Right cardiac atrium (tissue), 5 donors: ENCODE measurements around the gene TIMM44. TPM values are rescaled to one million over a fixed set of nuclear protein-coding genes. Genes with fewer than 3 reads are reported as not detected.

ENCODE experiments used
- ATAC-seq, 2 donors: fragments of 200-7000 bp; cut with Tn5 transposase; one replicate each; pipeline versions ENCODE4 v1.8.0 to v1.9.1; 2020; ENCODE audit warnings: moderate library complexity in 2 of 2, mild to moderate bottlenecking in 1 of 2
- DNase-seq, 3 donors: peaks; one replicate each; pipeline ENCODE4 v3.0.0-alpha.2; 2020
- H3K27ac ChIP-seq: one replicate; pipeline ENCODE4 v1.5.1; 2013; ENCODE audit warnings: mild to moderate bottlenecking, low read length, control low read depth, moderate library complexity
- H3K27me3 ChIP-seq: one replicate; pipeline ENCODE4 v1.6.1; 2013; ENCODE audit not compliant: control insufficient read depth, insufficient read depth
- H3K4me1 ChIP-seq: one replicate; pipeline ENCODE4 v1.6.1; 2013; ENCODE audit warnings: low read length; ENCODE audit not compliant: control insufficient read depth, insufficient read depth
- H3K4me3 ChIP-seq: one replicate; pipeline ENCODE4 v1.5.1; 2013; ENCODE audit warnings: low read length, control low read depth
- H3K9me3 ChIP-seq: one replicate; pipeline ENCODE4 v1.6.1; 2013; ENCODE audit warnings: low read length; ENCODE audit not compliant: control insufficient read depth
- WGBS: extraction: QIAGEN DNeasy Blood & Tissue Kit; methylation state at CpG from one replicate; pipeline ENCODE4 v1.1.7; 2013; 5-methylcytosine and 5-hydroxymethylcytosine counted together
- intact Hi-C, 4 donors: fragments of 100-400 bp; cut with DNase I; formaldehyde crosslinking; loops; one replicate each; pipeline versions ENCODE4 v1.11.0 to v1.14.0; 2022 to 2023
- polyA plus RNA-seq: library from polyadenylated mRNA; stranded (reverse); fragments of 200-250 nt; gene quantifications from one replicate; pipeline ENCODE4 v1.2.3, GENCODE V29; 2013
- total RNA-seq, 4 donors: library from RNA; stranded (reverse); fragmentation: NEBNext Ultra II Directional; extraction: Animal tissue kit (Norgen Biotek cat#: 25700); gene quantifications; one replicate each; pipeline ENCODE4 v1.2.1, GENCODE V29; 2021
- donor health status: healthy with polysubstance abuse.
- donor health status: DM: no; HTN: yes; CAD: no.
- donor health status: DM: no; HTN: no; CAD: no.
- donor health status: DM: no; HTN: yes; CAD: no; lungs with severe emphysema.
- donor health status: DM: yes; HTN: yes; CAD: no.

Gene TIMM44
- total and polyA plus RNA-seq, 5 donors = 51.1 to 88.9 (median 64.6) TPM

- WGBS = 82% methylated on average over 18 of the region's 18 CpGs
- Histone ChIP-seq H3K4me3 (no peak overlapping the region), H3K27me3 (no peaks in the 10 kb centered on the region), H3K4me1 (peaks cover 12% of the 10 kb centered on the region), H3K27ac (peak overlapping the region; percentile 40), H3K9me3 (no peaks in the 10 kb centered on the region)
- ATAC-seq (no peak), DNase-seq (peak in 1 of 3 donors; percentile 23)
- intact Hi-C loops = no loop called here
These were observed 40.0 kb upstream of the TIMM44 start for GRCh38 chr19:7983286-7983950.

GRCh38 chr19:7982651-7983099, 39.2 kb upstream of the TIMM44 start:
- DNase-seq (peak in 1 of 3 donors; percentile 37), ATAC-seq (peak in 1 of 2 donors; percentile 59)
- intact Hi-C loops = no loop called here

GRCh38 chr19:7982103-7982502, 38.6 kb upstream of the TIMM44 start:
- 79% methylated on average over 10 of the region's 10 CpGs for WGBS
- Histone ChIP-seq H3K4me3 (no peak overlapping the region), H3K9me3 (no peaks in the 10 kb centered on the region), H3K27ac (peak overlapping the region; percentile 46), H3K4me1 (peaks cover 8% of the 10 kb centered on the region), H3K27me3 (no peaks in the 10 kb centered on the region)
- DNase-seq = peak in 1 of 3 donors; percentile 11
- ATAC-seq = no peak
- intact Hi-C loops = no loop called here

More at GRCh38 chr19:7982651-7983099, 39.2 kb upstream of the TIMM44 start:
- Histone ChIP-seq H3K27ac (peak overlapping the region; percentile 40), H3K27me3 (no peaks in the 10 kb centered on the region), H3K9me3 (no peaks in the 10 kb centered on the region), H3K4me1 (peaks cover 9% of the 10 kb centered on the region), H3K4me3 (no peak overlapping the region)
- 51% methylated on average over 21 of the region's 21 CpGs for WGBS

GRCh38 chr19:7981661-7982060, 38.2 kb upstream of the TIMM44 start:
- Histone ChIP-seq H3K27me3 (no peaks in the 10 kb centered on the region), H3K4me3 (no peak overlapping the region), H3K9me3 (no peaks in the 10 kb centered on the region), H3K27ac (peak overlapping the region; percentile 46), H3K4me1 (peaks cover 8% of the 10 kb centered on the region)
- ATAC-seq (no peak), DNase-seq (peak in 1 of 3 donors; percentile 35)
- intact Hi-C loops = no loop called here
- 95% methylated on average over 7 of the region's 7 CpGs for WGBS

GRCh38 chr19:7981199-7981598, 37.7 kb upstream of the TIMM44 start:
- H3K9me3 ChIP-seq = no peaks in the 10 kb centered on the region
- no peaks in the 10 kb centered on the region for H3K27me3 ChIP-seq
- H3K27ac ChIP-seq = no peak overlapping the region
- peaks cover 8% of the 10 kb centered on the region for H3K4me1 ChIP-seq
- H3K4me3 ChIP-seq = no peak overlapping the region
- 91% methylated on average over 7 of the region's 7 CpGs for WGBS
- intact Hi-C loops = no loop called here
- DNase-seq (no peak), ATAC-seq (no peak)

- intact Hi-C loops = no loop called here
- peaks cover 8% of the 10 kb centered on the region for H3K4me1 ChIP-seq
These were observed 37.2 kb upstream of the TIMM44 start for GRCh38 chr19:7980635-7981121.

GRCh38 chr19:7980168-7980567, 36.7 kb upstream of the TIMM44 start:
- 90% methylated on average over 13 of the region's 13 CpGs for WGBS
- no peak overlapping the region for H3K4me3 ChIP-seq
- H3K4me1 ChIP-seq = peaks cover 8% of the 10 kb centered on the region
- intact Hi-C loops = no loop called here
- no peaks in the 10 kb centered on the region for H3K27me3 ChIP-seq
- DNase-seq = peak in 1 of 3 donors; percentile 13
- H3K27ac ChIP-seq = no peak overlapping the region
- ATAC-seq = no peak
- no peaks in the 10 kb centered on the region for H3K9me3 ChIP-seq

More at GRCh38 chr19:7980635-7981121, 37.2 kb upstream of the TIMM44 start:
- no peak for ATAC-seq
- Histone ChIP-seq H3K9me3 (no peaks in the 10 kb centered on the region), H3K27ac (no peak overlapping the region), H3K27me3 (no peaks in the 10 kb centered on the region), H3K4me3 (no peak overlapping the region)
- peak in 1 of 3 donors; percentile 24 for DNase-seq
- 88% methylated on average over 12 of the region's 12 CpGs for WGBS

- intact Hi-C loops = loop anchor here in 1 of 4 donors (10.0 kb wide), 1 partner anchor 265 kb away; no protein-coding TSS in a partner anchor
- no peak for ATAC-seq
- no peaks in the 10 kb centered on the region for H3K9me3 ChIP-seq
- H3K27me3 ChIP-seq = no peaks in the 10 kb centered on the region
- H3K4me1 ChIP-seq = peaks cover 7% of the 10 kb centered on the region
- H3K27ac ChIP-seq = no peak overlapping the region
- WGBS = 92% methylated on average over 8 of the region's 8 CpGs
- H3K4me3 ChIP-seq = no peak overlapping the region
- DNase-seq = peak in 1 of 3 donors; percentile 35
These were observed 36.1 kb upstream of the TIMM44 start for GRCh38 chr19:7979559-7979958.

GRCh38 chr19:7979011-7979410, 35.5 kb upstream of the TIMM44 start:
- intact Hi-C loops = loop anchor here in 1 of 4 donors (10.0 kb wide), 1 partner anchor 266 kb away; no protein-coding TSS in a partner anchor
- Histone ChIP-seq H3K9me3 (no peaks in the 10 kb centered on the region), H3K4me3 (no peak overlapping the region), H3K4me1 (peaks cover 4% of the 10 kb centered on the region), H3K27me3 (no peaks in the 10 kb centered on the region), H3K27ac (no peak overlapping the region)
- ATAC-seq (no peak), DNase-seq (peak in 1 of 3 donors; percentile 43)
- 83% methylated on average over 10 of the region's 10 CpGs for WGBS

GRCh38 chr19:7978179-7978825, 34.8 kb upstream of the TIMM44 start:
- 74% methylated on average over 12 of the region's 12 CpGs for WGBS
- Histone ChIP-seq H3K27ac (no peak overlapping the region), H3K4me1 (peaks cover 4% of the 10 kb centered on the region), H3K27me3 (no peaks in the 10 kb centered on the region), H3K4me3 (no peak overlapping the region), H3K9me3 (no peaks in the 10 kb centered on the region)
- intact Hi-C loops = loop anchor here in 1 of 4 donors (10.0 kb wide), 1 partner anchor 266 kb away; no protein-coding TSS in a partner anchor
- ATAC-seq (no peak), DNase-seq (no peak)

GRCh38 chr19:7977723-7978040, 34.2 kb upstream of the TIMM44 start:
- intact Hi-C loops = loop anchor here in 1 of 4 donors (10.0 kb wide), 1 partner anchor 267 kb away; no protein-coding TSS in a partner anchor
- no peaks in the 10 kb centered on the region for H3K9me3 ChIP-seq
- H3K27me3 ChIP-seq = no peaks in the 10 kb centered on the region
- DNase-seq = no peak
- H3K4me1 ChIP-seq = peaks cover 4% of the 10 kb centered on the region
- H3K27ac ChIP-seq = no peak overlapping the region
- no peak for ATAC-seq
- WGBS = 92% methylated on average over 6 of the region's 6 CpGs
- no peak overlapping the region for H3K4me3 ChIP-seq
